ENCODE results near the gene GTF2F2. TPM values are rescaled to one million over a fixed set of nuclear protein-coding genes. Genes with fewer than 3 reads are reported as not detected.

Gene GTF2F2
- total RNA-seq, 1 donor: 19.9 TPM

DNA sequence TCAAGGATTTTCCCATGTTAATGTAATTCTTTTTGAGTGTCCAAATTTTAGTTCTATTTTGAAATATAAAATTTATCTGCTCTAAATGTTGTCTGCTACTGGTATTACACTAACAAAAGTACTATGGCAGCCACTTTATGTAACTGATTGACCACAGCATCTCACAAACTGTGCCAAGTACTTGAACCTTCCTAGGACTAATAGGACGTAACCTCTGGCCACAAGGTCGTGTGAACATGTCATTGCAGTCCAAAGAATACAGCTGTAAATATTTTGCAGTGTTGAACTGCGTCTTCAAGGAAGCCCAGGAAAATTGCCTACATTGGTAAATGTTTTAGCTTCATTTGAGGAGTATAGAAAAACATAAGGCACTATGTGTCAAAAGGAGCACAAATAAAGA, 78.6 kb downstream of the GTF2F2 start:
- Histone ChIP-seq H3K27me3 (ENCODE audit: insufficient read depth, low read length) (no peaks in the 10 kb centered on the region), H4K20me1 (ENCODE audit: insufficient read depth, low read length) (no peaks in the 10 kb centered on the region), H2AFZ (ENCODE audit: low read length) (no peak overlapping the region), H3K36me3 (ENCODE audit: insufficient read depth, low read length) (no peaks in the 10 kb centered on the region), H3K4me2 (ENCODE audit: insufficient read depth, low read length) (no peak overlapping the region), H3K27ac (ENCODE audit: low read depth, low read length) (no peak overlapping the region), H3K4me3 (ENCODE audit: insufficient read depth, low read length) (no peak overlapping the region), H3K9me3 (ENCODE audit: low read depth, low read length) (no peaks in the 10 kb centered on the region), H3K79me2 (ENCODE audit: insufficient read depth, low read length) (peaks cover 16% of the 10 kb centered on the region), H3K4me1 (ENCODE audit: insufficient read depth, low read length) (peaks cover 28% of the 10 kb centered on the region)
- TF ChIP-seq CTCF (IDR thresholded peaks at IDR 0.05; ENCODE audit: extremely low read depth, low read depth, low read length): no peak
- no peak for DNase-seq (ENCODE audit: insufficient read length, low spot score, missing footprints)

DNA sequence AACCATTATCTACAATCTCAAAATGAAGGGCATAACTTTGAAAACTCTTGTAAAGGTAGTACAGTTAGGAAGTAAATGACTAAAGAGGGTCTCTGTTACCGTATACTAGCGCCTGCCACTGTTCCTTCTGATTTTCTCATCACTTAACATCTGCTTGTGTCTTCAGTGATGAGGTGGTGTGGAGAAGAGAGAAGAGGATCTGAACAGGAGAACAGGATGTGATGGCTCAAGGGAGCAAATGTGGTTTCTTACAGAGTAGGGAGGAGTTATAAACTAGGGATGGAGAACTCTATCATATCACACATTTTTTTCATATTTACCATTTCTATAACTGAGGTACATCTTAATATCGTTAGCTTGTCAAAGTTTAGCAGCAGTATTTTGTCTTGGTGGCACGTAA, 79.4 kb downstream of the GTF2F2 start:
- peaks cover 17% of the 10 kb centered on the region for H3K79me2 ChIP-seq (ENCODE audit: insufficient read depth, low read length)
- no peak overlapping the region for H3K4me3 ChIP-seq (ENCODE audit: insufficient read depth, low read length)
- H4K20me1 ChIP-seq (ENCODE audit: insufficient read depth, low read length): no peaks in the 10 kb centered on the region
- peaks cover 31% of the 10 kb centered on the region for H3K4me1 ChIP-seq (ENCODE audit: insufficient read depth, low read length)
- no peak overlapping the region for H3K27ac ChIP-seq (ENCODE audit: low read depth, low read length)
- TF ChIP-seq CTCF (IDR thresholded peaks at IDR 0.05; ENCODE audit: extremely low read depth, low read depth, low read length): no peak
- H3K9me3 ChIP-seq (ENCODE audit: low read depth, low read length): no peaks in the 10 kb centered on the region
- H3K36me3 ChIP-seq (ENCODE audit: insufficient read depth, low read length): no peaks in the 10 kb centered on the region
- peak overlapping the region; percentile 39 for H3K4me2 ChIP-seq (ENCODE audit: insufficient read depth, low read length)
- H3K27me3 ChIP-seq (ENCODE audit: insufficient read depth, low read length): no peaks in the 10 kb centered on the region
- no peak for DNase-seq (ENCODE audit: insufficient read length, low spot score, missing footprints)
- H2AFZ ChIP-seq (ENCODE audit: low read length): no peak overlapping the region

- no peak for TF ChIP-seq CTCF (IDR thresholded peaks at IDR 0.05; ENCODE audit: extremely low read depth, low read depth, low read length)
- peak; percentile 14 for DNase-seq (ENCODE audit: insufficient read length, low spot score, missing footprints)
- H4K20me1 ChIP-seq (ENCODE audit: insufficient read depth, low read length): no peaks in the 10 kb centered on the region
- no peaks in the 10 kb centered on the region for H3K27me3 ChIP-seq (ENCODE audit: insufficient read depth, low read length)
- no peaks in the 10 kb centered on the region for H3K9me3 ChIP-seq (ENCODE audit: low read depth, low read length)
- no peaks in the 10 kb centered on the region for H3K36me3 ChIP-seq (ENCODE audit: insufficient read depth, low read length)
- no peak within 1 kb of the TSS for H3K4me3 ChIP-seq (ENCODE audit: insufficient read depth, low read length)
- H3K4me1 ChIP-seq (ENCODE audit: insufficient read depth, low read length): peaks cover 33% of the 10 kb centered on the region
- H3K79me2 ChIP-seq (ENCODE audit: insufficient read depth, low read length): peaks cover 23% of the 10 kb centered on the region
- H3K27ac ChIP-seq (ENCODE audit: low read depth, low read length): no peak within 1 kb of the TSS
- no peak within 1 kb of the TSS for H3K4me2 ChIP-seq (ENCODE audit: insufficient read depth, low read length)
- no peak within 1 kb of the TSS for H2AFZ ChIP-seq (ENCODE audit: low read length)
Measured at GRCh38 chr13:45200701-45201232, 80.5 kb downstream of the GTF2F2 start, which contains the start of gene KCTD4. Gene KCTD4, minus strand, starts transcription at chr13:45201045. Its CDS starts 6,478 bp downstream, at chr13:45194567.

DNA sequence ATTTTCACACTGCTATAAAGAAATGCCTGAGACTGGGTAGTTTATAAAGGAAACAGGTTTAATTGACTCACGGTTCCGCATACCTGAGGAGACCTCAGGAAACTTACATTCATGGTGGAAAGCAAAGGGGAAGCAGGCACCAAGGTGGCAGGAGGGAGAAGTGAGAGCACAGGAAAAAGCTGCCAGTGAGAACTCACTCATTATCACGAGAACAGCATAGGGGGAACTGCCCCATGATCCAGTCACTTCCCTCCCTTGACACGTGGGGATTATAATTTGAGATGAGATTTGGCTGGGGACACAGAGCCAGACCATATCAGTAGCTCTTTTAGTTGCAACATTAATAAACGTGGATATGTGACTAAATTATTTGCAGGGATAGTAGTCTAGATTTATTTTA, 84.8 kb downstream of the GTF2F2 start:
- Histone ChIP-seq H3K27me3 (ENCODE audit: insufficient read depth, low read length) (no peaks in the 10 kb centered on the region), H3K27ac (ENCODE audit: low read depth, low read length) (peak overlapping the region; percentile 43), H3K36me3 (ENCODE audit: insufficient read depth, low read length) (peaks cover 10% of the 10 kb centered on the region), H3K4me2 (ENCODE audit: insufficient read depth, low read length) (no peak overlapping the region), H4K20me1 (ENCODE audit: insufficient read depth, low read length) (no peaks in the 10 kb centered on the region), H3K4me1 (ENCODE audit: insufficient read depth, low read length) (peaks cover 40% of the 10 kb centered on the region), H3K9me3 (ENCODE audit: low read depth, low read length) (no peaks in the 10 kb centered on the region), H2AFZ (ENCODE audit: low read length) (no peak overlapping the region), H3K79me2 (ENCODE audit: insufficient read depth, low read length) (peaks cover 15% of the 10 kb centered on the region), H3K4me3 (ENCODE audit: insufficient read depth, low read length) (no peak overlapping the region)
- no peak for TF ChIP-seq CTCF (IDR thresholded peaks at IDR 0.05; ENCODE audit: extremely low read depth, low read depth, low read length)
- no peak for DNase-seq (ENCODE audit: insufficient read length, low spot score, missing footprints)
